Kidney epithelial cell (primary cell): Measurements from ENCODE around the gene TMED10. TPM values are rescaled to one million over a fixed set of nuclear protein-coding genes. Genes with fewer than 3 reads are reported as not detected.

ENCODE experiments used
- DNase-seq: peaks from one replicate; pipeline ENCODE4 v3.0.0-alpha.2; 2010; ENCODE audit warnings: low read depth
- H3K27me3 ChIP-seq: 2 replicates; pipeline ENCODE4 v1.6.0; 2011; ENCODE audit warnings: low read length; ENCODE audit not compliant: control insufficient read depth, insufficient read depth
- H3K36me3 ChIP-seq: 2 replicates; pipeline ENCODE4 v1.5.1; 2011; ENCODE audit warnings: low read length; ENCODE audit not compliant: control insufficient read depth, insufficient read depth
- H3K4me3 ChIP-seq: 2 replicates; pipeline ENCODE4 v1.5.1; 2011; ENCODE audit warnings: low read depth, mild to moderate bottlenecking, control low read depth, low read length
- total RNA-seq: library from RNA; depleted of rRNA; stranded (reverse); fragments of >200 nt; gene quantifications from 2 replicates; pipeline ENCODE4 v1.2.3, GENCODE V29; 2015
- TF ChIP-seq, protein P1 (sequence below): IDR thresholded peaks from 2 replicates; pipeline ENCODE4 v1.5.1; 2011; ENCODE audit warnings: mild to moderate bottlenecking, moderate library complexity, low read length, control low read depth, inconsistent platforms; ENCODE audit not compliant: insufficient read depth, poor library complexity, severe bottlenecking

The TMED10 gene
- total RNA-seq, 1 donor from 2014 or later: 309 TPM

DNA sequence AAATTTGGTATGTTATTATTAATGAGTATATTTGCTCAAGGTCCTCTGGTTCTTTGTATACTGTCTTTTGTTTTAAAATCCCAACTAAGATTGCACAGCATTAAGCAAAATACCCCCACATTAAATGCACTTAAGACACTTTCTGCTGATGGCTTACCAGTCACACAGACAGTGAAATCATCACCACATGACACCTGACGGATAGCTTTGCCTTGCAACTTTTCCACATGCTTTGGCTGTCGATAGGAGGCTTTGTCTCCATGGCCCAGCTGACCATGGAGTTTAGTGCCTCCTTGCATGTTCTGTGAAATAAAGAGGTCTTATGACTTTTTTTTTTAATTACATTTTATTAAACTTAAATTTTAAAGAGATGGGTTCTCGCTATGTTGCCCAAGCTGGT, 69.2 kb downstream of the TMED10 start:
- TF ChIP-seq, protein P1, sequence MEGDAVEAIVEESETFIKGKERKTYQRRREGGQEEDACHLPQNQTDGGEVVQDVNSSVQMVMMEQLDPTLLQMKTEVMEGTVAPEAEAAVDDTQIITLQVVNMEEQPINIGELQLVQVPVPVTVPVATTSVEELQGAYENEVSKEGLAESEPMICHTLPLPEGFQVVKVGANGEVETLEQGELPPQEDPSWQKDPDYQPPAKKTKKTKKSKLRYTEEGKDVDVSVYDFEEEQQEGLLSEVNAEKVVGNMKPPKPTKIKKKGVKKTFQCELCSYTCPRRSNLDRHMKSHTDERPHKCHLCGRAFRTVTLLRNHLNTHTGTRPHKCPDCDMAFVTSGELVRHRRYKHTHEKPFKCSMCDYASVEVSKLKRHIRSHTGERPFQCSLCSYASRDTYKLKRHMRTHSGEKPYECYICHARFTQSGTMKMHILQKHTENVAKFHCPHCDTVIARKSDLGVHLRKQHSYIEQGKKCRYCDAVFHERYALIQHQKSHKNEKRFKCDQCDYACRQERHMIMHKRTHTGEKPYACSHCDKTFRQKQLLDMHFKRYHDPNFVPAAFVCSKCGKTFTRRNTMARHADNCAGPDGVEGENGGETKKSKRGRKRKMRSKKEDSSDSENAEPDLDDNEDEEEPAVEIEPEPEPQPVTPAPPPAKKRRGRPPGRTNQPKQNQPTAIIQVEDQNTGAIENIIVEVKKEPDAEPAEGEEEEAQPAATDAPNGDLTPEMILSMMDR: no peak
- no peak for DNase-seq
- H3K36me3 ChIP-seq: no peaks in the 10 kb centered on the region

DNA sequence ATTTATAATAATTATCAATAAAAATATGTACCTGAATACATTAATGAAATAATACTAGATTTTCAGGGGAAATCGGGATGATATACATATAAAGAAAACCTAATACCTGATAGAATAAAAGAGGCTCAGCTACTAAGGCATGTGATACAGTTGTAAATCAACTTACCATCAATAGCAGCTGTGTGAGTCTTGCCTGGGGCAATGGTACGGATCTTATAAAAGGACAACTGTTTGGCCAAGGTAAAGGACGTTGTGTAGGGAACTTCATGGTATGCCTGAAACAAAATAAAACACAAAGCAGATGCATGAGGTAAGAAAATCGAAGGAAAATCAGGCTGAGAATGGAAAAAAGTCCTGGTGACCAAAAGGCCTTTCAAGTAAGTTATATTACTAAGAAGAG, 74.9 kb downstream of the TMED10 start:
- no peaks in the 10 kb centered on the region for H3K36me3 ChIP-seq
- TF ChIP-seq, protein P1: no peak
- no peak for DNase-seq
- no peaks in the 10 kb centered on the region for H3K27me3 ChIP-seq
- no peak overlapping the region for H3K4me3 ChIP-seq

More for the DNA sequence above, 69.2 kb downstream of the TMED10 start:
- no peaks in the 10 kb centered on the region for H3K27me3 ChIP-seq
- H3K4me3 ChIP-seq: no peak overlapping the region

DNA sequence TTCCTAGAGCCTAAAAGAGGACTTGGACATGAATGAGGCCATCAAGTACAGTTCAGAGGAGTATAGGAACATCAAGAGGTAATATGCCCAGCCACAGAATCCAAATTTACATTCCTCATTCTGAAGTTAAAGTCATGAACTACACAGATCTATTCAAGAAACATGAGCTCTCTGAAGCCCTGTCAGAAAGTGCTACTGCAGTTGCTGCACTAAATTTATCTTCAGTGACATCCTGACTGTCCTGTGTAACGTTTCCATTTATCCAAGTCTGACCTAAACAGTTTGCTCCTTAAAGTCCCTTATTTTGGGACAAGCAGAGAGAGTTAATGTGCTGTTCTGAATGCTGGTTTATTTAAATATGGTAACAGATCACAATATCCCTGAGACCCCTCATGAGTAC, 77.7 kb downstream of the TMED10 start:
- Histone ChIP-seq H3K36me3 (no peaks in the 10 kb centered on the region), H3K27me3 (no peaks in the 10 kb centered on the region)
- TF ChIP-seq, protein P1: no peak

DNA sequence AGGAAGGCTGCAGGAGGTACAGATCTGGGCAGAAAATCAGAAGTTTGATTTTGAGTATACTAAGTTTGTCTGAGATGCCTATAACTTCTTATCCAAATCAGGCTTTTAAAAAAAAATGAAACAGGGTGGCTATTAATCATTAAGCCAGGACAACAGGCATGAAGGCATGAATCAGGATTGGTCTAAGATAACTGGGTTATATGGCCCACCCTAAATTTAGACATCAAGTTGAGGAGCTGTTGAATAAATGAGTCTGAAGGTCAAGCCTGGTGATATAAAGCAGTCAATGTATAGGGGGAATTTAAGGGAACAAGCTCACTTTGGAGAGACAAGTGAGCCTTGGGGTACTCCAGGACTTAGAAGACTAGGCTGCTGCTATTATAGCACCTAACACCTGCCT, 78.2 kb downstream of the TMED10 start:
- H3K27me3 ChIP-seq: no peaks in the 10 kb centered on the region
- no peak for DNase-seq
- no peak overlapping the region for H3K4me3 ChIP-seq
- TF ChIP-seq, protein P1: no peak
- H3K36me3 ChIP-seq: no peaks in the 10 kb centered on the region

More for the DNA sequence above, 77.7 kb downstream of the TMED10 start:
- no peak for DNase-seq
- H3K4me3 ChIP-seq: no peak overlapping the region

DNA sequence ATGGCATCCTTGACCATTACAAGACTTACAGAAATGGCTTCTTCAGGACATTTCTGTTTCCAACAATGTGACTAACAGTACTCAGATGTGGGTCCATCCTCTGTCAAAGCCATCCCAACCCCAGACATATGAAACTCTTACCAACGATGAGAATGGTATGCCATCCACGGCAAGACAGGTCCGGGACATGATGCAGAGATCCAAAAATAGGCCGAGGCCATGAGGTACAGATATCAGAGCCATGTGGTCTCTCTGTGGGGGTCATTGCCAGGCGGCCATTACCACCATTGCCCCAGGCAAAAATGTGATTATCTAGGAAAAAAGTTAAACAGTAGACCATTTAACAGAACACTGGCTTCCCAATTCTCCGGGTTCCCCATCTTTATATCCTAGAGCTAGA, 79.5 kb downstream of the TMED10 start:
- Histone ChIP-seq H3K4me3 (no peak overlapping the region), H3K36me3 (no peaks in the 10 kb centered on the region), H3K27me3 (no peaks in the 10 kb centered on the region)
- no peak for DNase-seq
- TF ChIP-seq, protein P1: no peak

DNA sequence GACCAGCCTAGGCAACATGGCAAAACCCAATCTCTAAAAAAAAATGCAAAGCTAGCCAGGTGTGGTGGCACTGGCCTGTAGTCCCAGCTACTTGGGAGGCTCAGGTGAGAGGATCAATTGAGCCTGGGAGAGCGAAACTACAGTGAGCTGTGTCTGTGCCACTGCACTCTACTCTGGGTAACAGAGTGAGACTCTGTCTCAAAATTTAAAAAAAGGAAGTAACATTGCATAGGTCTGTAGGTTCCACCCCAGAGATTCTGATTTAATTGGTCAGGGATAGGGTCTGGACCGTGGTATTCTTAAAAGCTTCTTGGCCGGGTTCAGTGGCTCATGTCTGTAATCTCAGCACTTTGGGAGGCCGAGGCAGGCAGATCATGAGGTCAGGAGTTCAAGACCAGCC, 80.7 kb downstream of the TMED10 start:
- TF ChIP-seq, protein P1: no peak
- Histone ChIP-seq H3K36me3 (no peaks in the 10 kb centered on the region), H3K4me3 (no peak overlapping the region), H3K27me3 (no peaks in the 10 kb centered on the region)
- DNase-seq: no peak
